Occipital lobe (tissue), 3 donors: ENCODE measurements around the gene PGBD2. TPM values are rescaled to one million over a fixed set of nuclear protein-coding genes. Genes with fewer than 3 reads are reported as not detected.
A peak's percentile ranks its signal among the peaks of the same experiment; 100 is the strongest.
"Not testable (repeated sequence)": the region's sequence is repeated elsewhere in the genome, so short reads cannot be mapped to it uniquely, and the experiment has no call there.

ENCODE experiments used
- DNase-seq: peaks from one replicate; lab custom pipeline; 2025; lab: John Stamatoyannopoulos, UW
- small RNA-seq: library from RNA; depleted of rRNA; stranded (forward); fragments of <200 nt; gene quantifications from one replicate; pipeline ENCODE3, GENCODE V24; 2014
- total RNA-seq: library from RNA; depleted of rRNA; stranded (reverse); fragments of >200 nt; gene quantifications from one replicate; pipeline ENCODE4 v1.2.3, GENCODE V29; 2014

PGBD2 gene
- total RNA-seq, 1 donor from 2014 or later = 13.3 TPM

DNA sequence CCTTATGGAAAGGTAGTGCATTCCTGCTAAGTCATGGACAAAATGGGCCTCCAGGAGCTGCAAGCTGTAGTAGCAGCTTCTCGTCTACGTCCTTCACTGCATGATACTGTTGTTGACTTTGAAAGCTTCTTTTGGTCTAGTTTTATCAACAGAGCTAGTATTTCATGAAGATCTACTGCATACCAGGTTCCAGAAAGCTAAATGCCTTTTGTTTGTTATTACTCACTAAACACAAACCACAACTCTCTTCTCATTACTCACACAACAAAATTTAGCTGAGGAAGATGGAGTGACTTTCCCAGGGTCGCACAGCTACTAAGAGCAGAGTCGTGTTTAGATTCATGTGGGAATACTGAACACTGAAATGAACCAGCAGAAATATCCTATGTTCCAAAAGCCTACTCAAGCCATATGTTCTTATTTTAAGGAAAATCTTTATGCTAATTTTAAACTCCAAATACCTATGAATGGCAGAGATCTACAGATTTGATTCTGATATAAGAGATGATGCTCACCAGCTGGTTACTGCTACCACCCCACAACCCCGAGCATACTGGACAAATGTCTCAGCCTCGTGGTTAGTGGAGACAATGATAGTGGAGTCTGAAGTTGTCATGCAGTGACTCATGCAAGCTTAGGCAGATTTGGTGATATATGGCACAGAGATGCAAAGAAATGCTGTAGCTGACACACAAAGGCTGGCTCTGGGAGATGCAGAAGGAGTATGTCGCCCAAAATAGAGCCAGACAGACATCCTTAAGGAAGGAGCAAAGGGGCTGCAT lies 20.6 kb downstream of the PGBD2 start:
- peak; percentile 30 for DNase-seq

DNA sequence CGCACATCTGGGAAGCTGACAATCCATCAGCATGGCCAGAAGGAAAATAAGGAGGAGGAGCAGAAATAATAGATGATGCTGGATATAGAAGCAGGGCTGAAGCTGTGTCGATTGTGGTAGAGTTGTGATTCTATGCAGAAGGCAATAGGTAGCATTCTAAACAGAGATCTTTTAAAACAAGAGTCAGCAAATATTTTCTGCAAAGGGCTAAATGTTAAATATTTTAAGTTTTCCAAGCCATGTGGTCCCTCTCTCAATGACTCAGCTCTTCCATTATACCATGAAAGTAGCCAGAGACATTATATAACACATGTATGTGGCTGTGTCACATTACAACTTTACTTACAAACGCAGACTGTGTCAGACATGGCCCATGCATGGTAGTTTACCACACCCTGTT lies 21.2 kb downstream of the PGBD2 start:
- not testable (repeated sequence) for DNase-seq

DNA sequence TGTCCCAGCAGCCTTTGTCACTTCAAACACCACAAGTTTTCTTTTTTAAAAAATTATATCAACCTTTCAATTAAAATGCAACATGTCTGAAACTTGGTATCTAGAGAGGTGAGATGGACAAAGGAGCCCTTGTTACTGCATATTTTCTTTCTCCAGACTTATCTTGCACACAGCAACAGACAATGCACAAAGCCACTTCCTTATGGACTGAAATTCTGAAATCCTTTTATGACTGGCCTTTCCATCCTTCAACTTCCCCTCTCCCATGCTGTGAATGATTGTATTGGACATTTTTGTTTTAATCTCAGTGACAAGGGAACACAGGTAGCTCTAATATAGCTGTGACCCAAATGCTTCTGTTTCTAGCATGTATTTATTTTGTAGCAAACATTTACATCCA lies 22.1 kb downstream of the PGBD2 start:
- DNase-seq = not testable (repeated sequence)

DNA sequence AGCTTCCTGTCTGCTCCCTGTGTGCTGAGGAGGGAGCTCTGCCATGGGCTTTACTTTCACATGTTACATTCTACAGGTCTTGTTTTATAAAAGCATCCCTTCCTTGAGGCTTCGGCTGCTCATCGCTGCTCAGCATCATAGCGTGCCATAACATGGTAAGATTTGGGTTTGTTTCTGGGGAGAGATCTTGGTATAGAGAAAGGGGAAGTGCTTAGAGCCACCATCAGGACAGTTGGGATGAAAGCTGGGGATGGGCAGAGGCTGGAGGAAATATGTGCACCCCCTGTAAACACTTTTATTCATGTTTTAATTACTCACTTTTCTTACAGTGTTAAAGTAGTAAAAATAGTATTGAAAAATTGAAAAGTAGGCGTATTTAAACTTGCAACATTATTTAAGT lies 24.0 kb downstream of the PGBD2 start:
- DNase-seq = not testable (repeated sequence)

DNA sequence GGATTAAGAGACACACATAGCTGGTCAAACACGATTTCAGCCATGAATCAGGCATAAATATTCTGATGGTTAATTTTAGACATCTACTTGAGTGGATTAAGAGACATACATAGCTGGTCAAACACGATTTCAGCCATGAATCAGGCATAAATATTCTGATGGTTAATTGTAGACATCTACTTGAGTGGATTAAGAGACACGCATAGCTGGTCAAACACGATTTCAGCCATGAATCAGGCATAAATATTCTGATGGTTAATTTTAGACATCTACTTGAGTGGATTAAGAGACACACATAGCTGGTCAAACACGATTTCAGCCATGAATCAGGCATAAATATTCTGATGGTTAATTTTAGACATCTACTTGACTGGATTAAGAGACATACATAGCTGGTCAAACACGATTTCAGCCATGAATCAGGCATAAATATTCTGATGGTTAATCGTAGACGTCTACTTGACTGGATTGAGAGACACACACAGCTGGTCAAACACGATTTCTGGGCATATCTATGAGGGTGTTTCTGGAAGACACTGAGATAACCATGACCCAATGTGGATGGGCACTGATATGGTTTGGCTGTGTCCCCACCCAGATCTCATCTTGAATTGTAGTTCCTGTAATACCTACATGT lies 32.3 kb downstream of the PGBD2 start:
- DNase-seq = not testable (repeated sequence)

DNA sequence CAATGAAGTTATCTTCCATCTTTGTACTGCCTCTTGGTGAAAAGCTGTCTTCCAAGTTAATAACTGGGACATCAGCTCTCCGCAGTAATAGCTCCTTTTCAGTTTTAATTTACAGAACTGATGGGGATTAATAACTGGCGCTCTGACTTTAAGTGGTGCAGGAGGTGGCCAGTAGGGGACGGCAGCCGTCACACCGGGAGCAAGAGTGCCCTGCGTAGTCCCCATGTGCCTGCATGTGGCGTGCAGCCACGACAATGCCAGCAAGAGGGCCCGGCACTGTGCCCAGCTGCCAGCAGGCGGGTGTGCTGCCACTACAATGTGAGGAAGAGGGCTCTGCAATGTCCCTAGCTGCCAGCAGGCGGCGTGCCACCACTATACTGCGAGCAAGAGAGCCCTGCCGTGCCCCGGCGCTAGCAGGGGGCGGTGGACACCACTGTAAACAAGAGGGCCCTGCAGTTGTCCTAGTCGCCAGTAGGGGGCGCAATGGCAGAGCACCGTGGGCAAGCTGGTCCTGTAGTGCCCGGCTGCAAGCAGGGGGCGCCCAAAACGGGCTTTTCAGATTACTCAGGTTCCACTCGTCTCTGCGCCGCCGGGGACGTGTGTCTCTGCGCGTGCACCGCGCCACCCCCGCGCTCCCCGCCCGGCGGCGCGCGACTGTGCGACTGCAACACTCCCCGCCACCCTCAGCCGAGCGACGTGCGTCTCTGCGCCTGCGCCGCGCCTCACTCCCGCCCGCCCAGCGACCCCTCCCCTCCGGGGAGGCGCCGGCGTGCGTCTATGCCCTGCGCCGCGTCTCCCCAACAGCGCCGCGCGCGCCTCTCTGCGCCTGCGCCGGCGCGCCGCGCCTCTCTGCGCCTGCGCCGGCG lies 38.3 kb downstream of the PGBD2 start:
- DNase-seq = not testable (repeated sequence)

DNA sequence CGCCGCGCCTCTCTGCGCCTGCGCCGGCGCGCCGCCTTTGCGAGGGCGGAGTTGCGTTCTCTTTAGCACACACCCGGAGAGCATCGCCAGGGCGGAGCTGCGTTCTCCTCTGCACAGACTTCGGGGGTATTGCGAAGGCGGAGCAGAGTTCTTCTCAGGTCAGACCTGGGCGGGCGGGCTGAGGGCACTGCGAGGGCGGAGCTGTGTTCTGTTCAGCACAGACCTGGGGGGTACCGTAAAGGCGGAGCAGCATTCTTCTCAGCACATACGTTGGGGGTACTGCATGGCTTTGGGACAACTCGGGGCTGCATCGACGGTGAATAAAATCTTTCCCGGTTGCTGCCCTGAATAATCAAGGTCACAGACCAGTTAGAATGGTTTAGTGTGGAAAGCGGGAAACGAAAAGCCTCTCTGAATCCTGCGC lies 39.0 kb downstream of the PGBD2 start:
- not testable (repeated sequence) for DNase-seq

DNA sequence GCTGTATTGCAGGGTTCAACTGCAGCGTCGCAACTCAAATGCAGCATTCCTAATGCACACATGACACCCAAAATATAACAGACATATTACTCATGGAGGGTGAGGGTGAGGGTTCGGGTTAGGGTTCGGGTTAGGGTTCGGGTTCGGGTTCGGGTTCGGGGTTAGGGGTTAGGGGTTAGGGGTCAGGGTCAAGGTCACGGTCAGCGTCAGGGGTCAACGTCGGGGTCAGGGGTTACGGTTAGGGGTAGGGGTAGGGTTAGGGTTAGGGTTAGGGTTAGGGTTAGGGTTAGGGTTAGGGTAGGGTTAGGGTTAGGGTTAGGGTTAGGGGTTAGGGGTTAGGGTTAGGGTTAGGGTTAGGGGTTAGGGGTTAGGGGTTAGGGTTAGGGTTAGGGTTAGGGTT lies 39.4 kb downstream of the PGBD2 start:
- DNase-seq = not testable (repeated sequence)

DNA sequence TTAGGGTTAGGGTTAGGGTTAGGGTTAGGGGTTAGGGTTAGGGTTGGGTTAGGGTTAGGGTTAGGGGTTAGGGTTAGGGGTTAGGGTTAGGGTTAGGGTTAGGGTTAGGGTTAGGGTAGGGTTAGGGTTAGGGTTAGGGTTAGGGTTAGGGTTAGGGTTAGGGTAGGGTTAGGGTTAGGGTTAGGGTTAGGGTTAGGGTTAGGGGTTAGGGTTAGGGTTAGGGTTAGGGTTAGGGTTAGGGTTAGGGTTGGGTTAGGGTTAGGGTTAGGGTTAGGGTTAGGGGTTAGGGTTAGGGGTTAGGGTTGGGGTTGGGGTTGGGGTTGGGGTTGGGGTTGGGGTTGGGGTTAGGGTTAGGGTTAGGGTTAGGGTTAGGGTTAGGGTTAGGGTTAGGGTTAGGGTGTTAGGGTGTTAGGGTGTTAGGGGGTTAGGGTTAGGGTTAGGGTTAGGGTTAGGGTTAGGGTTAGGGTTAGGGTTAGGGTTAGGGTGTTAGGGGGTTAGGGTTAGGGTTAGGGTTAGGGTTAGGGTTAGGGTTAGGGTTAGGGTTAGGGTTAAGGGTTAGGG lies 39.9 kb downstream of the PGBD2 start:
- DNase-seq = not testable (repeated sequence)

Small RNA genes lying within 50 kb of the gene (small RNA-seq; reads per million reads assigned to genes)
- gene RNU6-1205P = not detected

Other genes starting within 250 kb of the PGBD2 start
- not detected for gene OR14I1, start 203.5 kb upstream of the PGBD2 start, total RNA-seq
- not detected for gene LYPD8, start 150.5 kb upstream of the PGBD2 start, total RNA-seq
- 27.5 TPM for gene SH3BP5L, start 80.3 kb upstream of the PGBD2 start, total RNA-seq
- gene ZNF672, start 68.0 kb upstream of the PGBD2 start, total RNA-seq = 14.0 TPM
- 27.0 TPM for gene ZNF692, start 47.1 kb upstream of the PGBD2 start, total RNA-seq